ENCODE data around the gene KCNK15. TPM values are rescaled to one million over a fixed set of nuclear protein-coding genes. Genes with fewer than 3 reads are reported as not detected.

The KCNK15 gene
- total RNA-seq, 1 experiment from 2014 or later: 0.33 TPM

- Histone ChIP-seq H2BK15ac (ENCODE audit: low read depth, low read length) (no peak overlapping the region), H4K20me1 (ENCODE audit: control insufficient read depth, insufficient read depth, insufficient read length) (no peaks in the 10 kb centered on the region), H3K23me2 (ENCODE audit: insufficient read length, low read depth, low read length, poor library complexity, severe bottlenecking) (no peaks in the 10 kb centered on the region), H4K8ac (replicated peaks; ENCODE audit: insufficient read length, low read depth, low read length) (no peak overlapping the region), H3K4ac (ENCODE audit: low read depth, low read length) (no peak overlapping the region), H3K4me1 (ENCODE audit: insufficient read depth, low read length) (no peaks in the 10 kb centered on the region; the same call in 1 of the 2 replicates), H3K79me2 (ENCODE audit: insufficient read depth, low read length) (no peaks in the 10 kb centered on the region), H3K9me3 (ENCODE audit: control insufficient read depth, low read depth, low read length) (no peaks in the 10 kb centered on the region), H2AFZ (ENCODE audit: low read length) (no peak overlapping the region), H2BK120ac (ENCODE audit: low read depth, low read length, poor library complexity, severe bottlenecking) (no peak overlapping the region), H2BK5ac (ENCODE audit: insufficient read length, low read length) (no peak overlapping the region), H3K56ac (ENCODE audit: insufficient read length, low read depth, low read length) (no peak overlapping the region), H3K27ac (ENCODE audit: insufficient read length, low read depth, low read length) (no peak overlapping the region), H3T11ph (ENCODE audit: low read length) (no peak overlapping the region), H4K5ac (ENCODE audit: insufficient read length, low read depth, low read length) (no peak overlapping the region), H3K23ac (ENCODE audit: insufficient read length, low read depth, low read length) (no peak overlapping the region), H3K4me2 (ENCODE audit: insufficient read depth, insufficient read length, low read length) (peak overlapping the region; percentile 1), H2BK12ac (ENCODE audit: insufficient read length, low read depth, low read length) (no peak overlapping the region), H3K18ac (ENCODE audit: insufficient read length, low read depth, low read length) (peak overlapping the region; percentile 0), H3K27me3 (ENCODE audit: insufficient read depth, low read length) (no peaks in the 10 kb centered on the region), H3K9ac (ENCODE audit: extremely low read depth, insufficient read length, low read length) (no peak overlapping the region), H4K91ac (ENCODE audit: insufficient read length, low read depth, low read length) (no peak overlapping the region), H3K14ac (ENCODE audit: insufficient read depth, low read length) (no peak overlapping the region; the same call in 1 of the 2 replicates), H2BK20ac (ENCODE audit: low read depth, low read length, poor library complexity, severe bottlenecking) (no peak overlapping the region), H3K79me1 (ENCODE audit: insufficient read depth, low read depth, low read length, poor library complexity, severe bottlenecking) (no peaks in the 10 kb centered on the region), H2AK5ac (ENCODE audit: insufficient read length, low read length) (no peak overlapping the region)
- WGBS (ENCODE audit: extremely low coverage, insufficient read length, low lambda C conversion rate): no CpG with 5 or more reads among the region's 9 CpGs
- no peaks in the 10 kb centered on the region for H3K9me3 Mint-ChIP-seq
- H3K36me3 Mint-ChIP-seq (ENCODE audit: insufficient read depth in 1 of 3, low read depth in 3 of 3): no peaks in the 10 kb centered on the region
- H3K27me3 Mint-ChIP-seq (ENCODE audit: low read depth): no peaks in the 10 kb centered on the region
- H3K4me3 Mint-ChIP-seq: peak overlapping the region in 1 of 2 experiments; percentile 27; a peak in 2 of 5 replicates
- no peak for TF ChIP-seq CTCF (conservative IDR thresholded peaks at IDR 0.05)
- H3K4me1 Mint-ChIP-seq: peaks cover 31 to 43% of the 10 kb centered on the region in 2 experiments
- DNase-seq: peak; percentile 71
- H3K27ac Mint-ChIP-seq: peak overlapping the region; percentile 4 to 89 (median 38); a peak in 6 of 7 replicates
Measured at GRCh38 chr20:44728801-44729443, 16.7 kb upstream of the KCNK15 start.
